Measurements from ENCODE around the gene CENPH.
"Not testable (repeated sequence)": the region's sequence is repeated elsewhere in the genome, so short reads cannot be mapped to it uniquely, and the experiment has no call there.

CENPH gene

DNA sequence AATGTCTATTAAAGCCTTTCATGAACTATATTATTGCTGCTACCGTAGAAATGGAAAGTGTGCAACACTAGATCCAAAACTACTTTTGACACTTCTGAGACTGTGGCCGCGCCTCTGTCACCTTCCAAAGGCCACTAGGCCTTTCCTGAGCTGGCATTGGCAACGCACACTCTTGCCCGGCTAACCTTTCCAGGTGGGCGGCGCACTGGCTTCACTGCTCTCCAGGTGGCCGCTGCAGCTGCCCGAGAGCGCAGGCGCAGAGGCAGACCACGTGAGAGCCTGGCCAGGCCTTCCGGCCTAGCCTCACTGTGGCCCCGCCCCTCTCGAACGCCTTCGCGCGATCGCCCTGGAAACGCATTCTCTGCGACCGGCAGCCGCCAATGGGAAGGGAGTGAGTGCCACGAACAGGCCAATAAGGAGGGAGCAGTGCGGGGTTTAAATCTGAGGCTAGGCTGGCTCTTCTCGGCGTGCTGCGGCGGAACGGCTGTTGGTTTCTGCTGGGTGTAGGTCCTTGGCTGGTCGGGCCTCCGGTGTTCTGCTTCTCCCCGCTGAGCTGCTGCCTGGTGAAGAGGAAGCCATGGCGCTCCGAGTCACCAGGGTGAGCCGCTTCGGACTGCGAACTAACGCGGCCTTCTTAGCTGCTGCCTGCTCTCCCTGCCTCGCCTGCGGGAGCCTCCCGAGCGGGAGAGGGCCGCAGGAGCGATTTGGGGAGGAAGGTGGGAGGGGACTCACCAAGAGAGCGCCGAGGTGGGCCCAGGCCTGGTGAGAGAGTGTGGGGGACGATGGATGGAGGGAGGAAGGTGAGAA, 22.5 kb upstream of the CENPH start, which contains the start of gene CCNB1:
TSS of gene CCNB1 (plus strand) at position 465 of the 807 bp plus-strand sequence. CDS start at position 578, 113 bp downstream.
- peak; percentile 99 for ATAC-seq (ENCODE audit: low read depth)
- peaks cover 17% of the 10 kb centered on the region for H3K4me1 ChIP-seq (ENCODE audit: insufficient read depth, poor library complexity, severe bottlenecking)

DNA sequence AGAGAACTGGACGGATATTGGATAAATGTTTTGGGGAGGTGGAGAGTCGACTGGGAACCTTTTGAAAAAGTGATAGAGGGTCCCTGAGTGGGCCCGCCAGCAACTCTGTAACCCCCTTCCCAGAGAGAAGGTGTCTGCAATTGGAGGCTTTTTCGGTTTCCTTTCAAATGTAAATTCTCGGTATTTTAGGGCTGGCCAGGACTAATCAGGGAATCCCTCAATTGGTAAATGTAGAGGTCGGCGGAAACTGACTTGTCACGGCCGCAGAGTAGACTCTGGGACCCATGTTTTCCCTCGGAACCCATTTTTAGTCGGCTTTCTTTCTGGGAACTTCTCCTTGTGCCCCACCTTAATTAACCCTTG, 21.9 kb upstream of the CENPH start:
- no peak for DNase-seq (ENCODE audit: low spot score)
- H3K4me1 ChIP-seq (ENCODE audit: insufficient read depth, poor library complexity, severe bottlenecking): peaks cover 17% of the 10 kb centered on the region
- TF ChIP-seq, protein P1, sequence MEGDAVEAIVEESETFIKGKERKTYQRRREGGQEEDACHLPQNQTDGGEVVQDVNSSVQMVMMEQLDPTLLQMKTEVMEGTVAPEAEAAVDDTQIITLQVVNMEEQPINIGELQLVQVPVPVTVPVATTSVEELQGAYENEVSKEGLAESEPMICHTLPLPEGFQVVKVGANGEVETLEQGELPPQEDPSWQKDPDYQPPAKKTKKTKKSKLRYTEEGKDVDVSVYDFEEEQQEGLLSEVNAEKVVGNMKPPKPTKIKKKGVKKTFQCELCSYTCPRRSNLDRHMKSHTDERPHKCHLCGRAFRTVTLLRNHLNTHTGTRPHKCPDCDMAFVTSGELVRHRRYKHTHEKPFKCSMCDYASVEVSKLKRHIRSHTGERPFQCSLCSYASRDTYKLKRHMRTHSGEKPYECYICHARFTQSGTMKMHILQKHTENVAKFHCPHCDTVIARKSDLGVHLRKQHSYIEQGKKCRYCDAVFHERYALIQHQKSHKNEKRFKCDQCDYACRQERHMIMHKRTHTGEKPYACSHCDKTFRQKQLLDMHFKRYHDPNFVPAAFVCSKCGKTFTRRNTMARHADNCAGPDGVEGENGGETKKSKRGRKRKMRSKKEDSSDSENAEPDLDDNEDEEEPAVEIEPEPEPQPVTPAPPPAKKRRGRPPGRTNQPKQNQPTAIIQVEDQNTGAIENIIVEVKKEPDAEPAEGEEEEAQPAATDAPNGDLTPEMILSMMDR (IDR thresholded peaks at IDR 0.05; ENCODE audit: poor library complexity, severe bottlenecking): no peak
- peak overlapping the region; percentile 68 for H3K4me3 ChIP-seq (ENCODE audit: severe bottlenecking)
- no peaks in the 10 kb centered on the region for H3K9me3 ChIP-seq (ENCODE audit: severe bottlenecking)
- no peak for ATAC-seq (ENCODE audit: low read depth)
- H3K27ac ChIP-seq (ENCODE audit: poor library complexity, severe bottlenecking): peak overlapping the region; percentile 65
- no peaks in the 10 kb centered on the region for H3K27me3 ChIP-seq (ENCODE audit: insufficient read depth, poor library complexity, severe bottlenecking)
- H3K36me3 ChIP-seq (ENCODE audit: low read depth): peaks cover 49% of the 10 kb centered on the region

More for the DNA sequence above, 22.5 kb upstream of the CENPH start, which contains the start of gene CCNB1:
- no peaks in the 10 kb centered on the region for H3K9me3 ChIP-seq (ENCODE audit: severe bottlenecking)
- DNase-seq (ENCODE audit: low spot score): peak; percentile 99
- H3K4me3 ChIP-seq (ENCODE audit: severe bottlenecking): peak within 1 kb of the TSS; percentile 68
- peaks cover 43% of the 10 kb centered on the region for H3K36me3 ChIP-seq (ENCODE audit: low read depth)
- TF ChIP-seq, protein P1 (IDR thresholded peaks at IDR 0.05; ENCODE audit: poor library complexity, severe bottlenecking): peak; percentile 10
- peak within 1 kb of the TSS; percentile 65 for H3K27ac ChIP-seq (ENCODE audit: poor library complexity, severe bottlenecking)
- H3K27me3 ChIP-seq (ENCODE audit: insufficient read depth, poor library complexity, severe bottlenecking): no peaks in the 10 kb centered on the region

DNA sequence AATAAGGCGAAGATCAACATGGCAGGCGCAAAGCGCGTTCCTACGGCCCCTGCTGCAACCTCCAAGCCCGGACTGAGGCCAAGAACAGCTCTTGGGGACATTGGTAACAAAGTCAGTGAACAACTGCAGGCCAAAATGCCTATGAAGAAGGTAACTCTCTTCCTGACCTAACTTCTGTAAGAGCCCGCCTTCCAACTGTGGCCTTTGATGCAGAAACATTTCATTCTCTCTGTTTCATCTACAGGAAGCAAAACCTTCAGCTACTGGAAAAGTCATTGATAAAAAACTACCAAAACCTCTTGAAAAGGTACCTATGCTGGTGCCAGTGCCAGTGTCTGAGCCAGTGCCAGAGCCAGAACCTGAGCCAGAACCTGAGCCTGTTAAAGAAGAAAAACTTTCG, 21.5 kb upstream of the CENPH start:
- peaks cover 54% of the 10 kb centered on the region for H3K36me3 ChIP-seq (ENCODE audit: low read depth)
- ATAC-seq (ENCODE audit: low read depth) (no peak), DNase-seq (ENCODE audit: low spot score) (no peak)
- peaks cover 17% of the 10 kb centered on the region for H3K4me1 ChIP-seq (ENCODE audit: insufficient read depth, poor library complexity, severe bottlenecking)
- no peaks in the 10 kb centered on the region for H3K9me3 ChIP-seq (ENCODE audit: severe bottlenecking)
- H3K27me3 ChIP-seq (ENCODE audit: insufficient read depth, poor library complexity, severe bottlenecking): no peaks in the 10 kb centered on the region
- TF ChIP-seq, protein P1 (IDR thresholded peaks at IDR 0.05; ENCODE audit: poor library complexity, severe bottlenecking): no peak
- H3K4me3 ChIP-seq (ENCODE audit: severe bottlenecking): peak overlapping the region; percentile 68
- H3K27ac ChIP-seq (ENCODE audit: poor library complexity, severe bottlenecking): peak overlapping the region; percentile 65

DNA sequence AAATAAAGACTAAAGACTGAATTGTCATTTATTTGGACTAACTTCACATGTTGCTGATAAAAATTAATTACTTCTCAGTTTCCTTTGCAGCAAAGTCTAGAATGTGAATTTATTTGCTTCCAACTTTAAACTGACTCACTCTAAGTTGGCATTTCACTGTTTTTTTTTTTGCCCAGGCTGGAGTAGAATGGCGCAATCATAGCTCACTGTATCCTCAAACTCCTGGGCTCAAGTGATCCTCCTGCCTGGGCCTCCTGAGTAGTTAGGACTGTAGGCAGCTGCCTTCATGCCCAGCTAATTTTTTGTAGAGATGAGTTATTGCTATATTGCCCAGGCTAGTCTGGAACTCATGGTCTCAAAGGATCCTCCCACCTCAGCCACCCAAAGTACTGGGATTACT, 18.9 kb upstream of the CENPH start:
- Histone ChIP-seq H3K4me3 (ENCODE audit: severe bottlenecking) (no peak overlapping the region), H3K27ac (ENCODE audit: poor library complexity, severe bottlenecking) (no peak overlapping the region), H3K27me3 (ENCODE audit: insufficient read depth, poor library complexity, severe bottlenecking) (no peaks in the 10 kb centered on the region), H3K36me3 (ENCODE audit: low read depth) (peaks cover 79% of the 10 kb centered on the region), H3K4me1 (ENCODE audit: insufficient read depth, poor library complexity, severe bottlenecking) (peaks cover 17% of the 10 kb centered on the region), H3K9me3 (ENCODE audit: severe bottlenecking) (no peaks in the 10 kb centered on the region)
- TF ChIP-seq, protein P1 (IDR thresholded peaks at IDR 0.05; ENCODE audit: poor library complexity, severe bottlenecking): no peak
- ATAC-seq (ENCODE audit: low read depth) (no peak), DNase-seq (ENCODE audit: low spot score) (no peak)

DNA sequence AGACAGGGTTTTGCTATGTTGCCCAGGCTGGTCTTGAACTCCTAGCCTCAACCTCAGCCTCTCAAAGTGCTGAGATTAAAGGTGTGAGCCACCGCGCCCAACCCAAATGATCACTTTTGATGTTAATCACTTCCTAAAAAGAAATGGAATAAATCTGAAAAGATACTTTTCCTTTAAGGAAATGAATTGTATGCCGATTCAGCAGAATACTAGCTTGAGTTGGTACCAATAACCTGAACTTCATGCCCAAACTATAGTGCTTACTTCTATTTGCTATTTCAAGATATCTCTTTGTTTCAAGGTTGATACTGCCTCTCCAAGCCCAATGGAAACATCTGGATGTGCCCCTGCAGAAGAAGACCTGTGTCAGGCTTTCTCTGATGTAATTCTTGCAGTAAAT, 18.4 kb upstream of the CENPH start:
- TF ChIP-seq, protein P1 (IDR thresholded peaks at IDR 0.05; ENCODE audit: poor library complexity, severe bottlenecking): no peak
- no peak for ATAC-seq (ENCODE audit: low read depth)
- no peak overlapping the region for H3K4me3 ChIP-seq (ENCODE audit: severe bottlenecking)
- no peaks in the 10 kb centered on the region for H3K9me3 ChIP-seq (ENCODE audit: severe bottlenecking)
- no peaks in the 10 kb centered on the region for H3K27me3 ChIP-seq (ENCODE audit: insufficient read depth, poor library complexity, severe bottlenecking)
- H3K4me1 ChIP-seq (ENCODE audit: insufficient read depth, poor library complexity, severe bottlenecking): peaks cover 17% of the 10 kb centered on the region
- DNase-seq (ENCODE audit: low spot score): no peak
- peaks cover 84% of the 10 kb centered on the region for H3K36me3 ChIP-seq (ENCODE audit: low read depth)
- H3K27ac ChIP-seq (ENCODE audit: poor library complexity, severe bottlenecking): no peak overlapping the region

DNA sequence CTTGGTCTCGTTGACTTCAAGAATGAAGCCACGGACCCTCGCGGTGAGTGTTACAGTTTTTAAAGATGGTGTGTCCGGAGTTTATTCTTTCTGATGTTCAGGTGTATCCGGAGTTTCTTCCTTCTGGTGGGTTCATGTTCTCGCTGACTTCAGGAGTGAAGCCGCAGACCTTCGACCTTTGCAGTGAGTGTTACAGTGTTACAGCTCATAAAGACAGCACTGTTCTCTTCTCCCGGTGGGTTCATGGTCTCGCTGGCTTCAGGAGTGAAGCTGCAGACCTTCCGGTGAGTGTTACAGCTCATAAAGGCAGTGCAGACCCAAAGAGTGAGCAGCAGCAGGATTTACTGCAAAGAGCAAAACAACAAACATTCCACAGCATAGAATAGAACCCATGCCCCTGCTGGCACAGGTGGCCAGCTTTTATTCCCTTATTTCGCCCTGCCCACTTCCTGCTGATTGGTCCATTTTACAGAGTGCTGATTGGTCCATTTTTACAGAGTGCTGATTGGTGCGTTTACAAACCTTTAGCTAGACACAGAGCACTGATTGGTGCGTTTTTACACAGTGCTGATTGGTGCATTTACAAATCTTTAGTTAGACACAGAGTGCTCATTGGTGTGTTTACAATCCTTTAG, 7.6 kb upstream of the CENPH start:
- ATAC-seq (ENCODE audit: low read depth); H3K4me1 ChIP-seq (ENCODE audit: insufficient read depth, poor library complexity, severe bottlenecking); DNase-seq (ENCODE audit: low spot score); H3K27ac ChIP-seq (ENCODE audit: poor library complexity, severe bottlenecking); H3K9me3 ChIP-seq (ENCODE audit: severe bottlenecking); H3K4me3 ChIP-seq (ENCODE audit: severe bottlenecking); H3K27me3 ChIP-seq (ENCODE audit: insufficient read depth, poor library complexity, severe bottlenecking): not testable (repeated sequence)
- H3K36me3 ChIP-seq (ENCODE audit: low read depth): peaks cover 18% of the 10 kb centered on the region

Measured in RWPE2 (cell line).